HUES6 (cell line): ENCODE measurements around the gene ARIH2.
A peak's percentile ranks its signal among the peaks of the same experiment; 100 is the strongest.

Experiments used
- H3K27ac ChIP-seq: 2 replicates; pipeline ENCODE4 v1.7.0; 2013; ENCODE audit warnings: low read depth, mild to moderate bottlenecking, low read length, inconsistent platforms
- H3K27me3 ChIP-seq: 2 replicates; pipeline ENCODE4 v1.6.1; 2013; ENCODE audit warnings: low read length; ENCODE audit not compliant: control insufficient read depth, insufficient read depth
- H3K36me3 ChIP-seq: 2 replicates; pipeline ENCODE4 v1.6.1; 2013; ENCODE audit warnings: low read length; ENCODE audit not compliant: control insufficient read depth, insufficient read depth
- H3K4me1 ChIP-seq: 2 replicates; pipeline ENCODE4 v1.6.1; 2013; ENCODE audit warnings: low read length; ENCODE audit not compliant: control insufficient read depth, insufficient read depth
- H3K4me3 ChIP-seq: 2 replicates; pipeline ENCODE4 v1.5.1; 2013; ENCODE audit warnings: low read depth, low read length
- H3K9ac ChIP-seq: one replicate; pipeline ENCODE4 v1.6.1; 2013; ENCODE audit warnings: mild to moderate bottlenecking, low read length
- H3K9me3 ChIP-seq: 2 replicates; pipeline ENCODE4 v1.6.1; 2013; ENCODE audit warnings: low read depth, low read length; ENCODE audit not compliant: control insufficient read depth, insufficient read depth

ARIH2 gene

GRCh38 chr3:49013738-49014660 is 95.4 kb downstream of the ARIH2 start:
- no peaks in the 10 kb centered on the region for H3K27me3 ChIP-seq
- H3K9me3 ChIP-seq: no peaks in the 10 kb centered on the region
- no peak overlapping the region for H3K4me3 ChIP-seq
- H3K36me3 ChIP-seq: peaks cover 53% of the 10 kb centered on the region
- H3K4me1 ChIP-seq: 0 out of 2 replicates have a peak, but pooled peaks cover 5% of the 10 kb centered on the region
- no peak overlapping the region for H3K9ac ChIP-seq
- no peak overlapping the region for H3K27ac ChIP-seq

- Histone ChIP-seq H3K36me3 (peaks cover 53% of the 10 kb centered on the region), H3K27ac (no peak overlapping the region), H3K4me1 (peaks cover 8% of the 10 kb centered on the region; the same call in 1 of the 2 replicates), H3K27me3 (no peaks in the 10 kb centered on the region), H3K4me3 (no peak overlapping the region), H3K9ac (no peak overlapping the region), H3K9me3 (no peaks in the 10 kb centered on the region)
Measured at GRCh38 chr3:49015072-49015471, 96.4 kb downstream of the ARIH2 start.

GRCh38 chr3:49015765-49016164 is 97.1 kb downstream of the ARIH2 start:
- H3K9me3 ChIP-seq: no peaks in the 10 kb centered on the region
- H3K4me1 ChIP-seq: peaks cover 12% of the 10 kb centered on the region; the same call in 1 of the 2 replicates
- H3K9ac ChIP-seq: no peak overlapping the region
- no peaks in the 10 kb centered on the region for H3K27me3 ChIP-seq
- no peak overlapping the region for H3K27ac ChIP-seq
- H3K4me3 ChIP-seq: no peak overlapping the region
- peaks cover 53% of the 10 kb centered on the region for H3K36me3 ChIP-seq

GRCh38 chr3:49016414-49017228 is 98.0 kb downstream of the ARIH2 start:
- Histone ChIP-seq H3K4me3 (peak overlapping the region; percentile 80; the same call in 1 of the 2 replicates), H3K9ac (no peak overlapping the region), H3K36me3 (peaks cover 49% of the 10 kb centered on the region), H3K4me1 (peaks cover 12% of the 10 kb centered on the region; the same call in 1 of the 2 replicates), H3K27ac (no peak overlapping the region), H3K27me3 (no peaks in the 10 kb centered on the region), H3K9me3 (no peaks in the 10 kb centered on the region)

GRCh38 chr3:49017229-49017970 is 98.8 kb downstream of the ARIH2 start:
- peak overlapping the region; percentile 36; the same call in 1 of the 2 replicates for H3K27ac ChIP-seq
- H3K4me3 ChIP-seq: peak overlapping the region; percentile 80
- H3K36me3 ChIP-seq: peaks cover 41% of the 10 kb centered on the region
- H3K4me1 ChIP-seq: peaks cover 12% of the 10 kb centered on the region; the same call in 1 of the 2 replicates
- H3K9me3 ChIP-seq: no peaks in the 10 kb centered on the region
- H3K27me3 ChIP-seq: no peaks in the 10 kb centered on the region
- peak overlapping the region; percentile 71 for H3K9ac ChIP-seq

- Histone ChIP-seq H3K36me3 (peaks cover 39% of the 10 kb centered on the region), H3K9ac (peak within 1 kb of the TSS; percentile 71), H3K27ac (peak within 1 kb of the TSS; percentile 36; the same call in 1 of the 2 replicates)
Measured at GRCh38 chr3:49017971-49018706, 99.5 kb downstream of the ARIH2 start, which contains the start of gene DALRD3. Gene DALRD3, minus strand, starts transcription at chr3:49018580. Its CDS starts 16 bp downstream, at chr3:49018564.

GRCh38 chr3:49018707-49019006 is 100.0 kb downstream of the ARIH2 start:
- no peaks in the 10 kb centered on the region for H3K9me3 ChIP-seq
- peak overlapping the region; percentile 80 for H3K4me3 ChIP-seq
- peaks cover 17% of the 10 kb centered on the region for H3K4me1 ChIP-seq
- H3K36me3 ChIP-seq: peaks cover 39% of the 10 kb centered on the region
- no peak overlapping the region for H3K27ac ChIP-seq
- H3K27me3 ChIP-seq: no peaks in the 10 kb centered on the region
- peak overlapping the region; percentile 71 for H3K9ac ChIP-seq

More at GRCh38 chr3:49017971-49018706, 99.5 kb downstream of the ARIH2 start, which contains the start of gene DALRD3:
- no peaks in the 10 kb centered on the region for H3K9me3 ChIP-seq
- H3K4me1 ChIP-seq: peaks cover 17% of the 10 kb centered on the region
- no peaks in the 10 kb centered on the region for H3K27me3 ChIP-seq
- peak within 1 kb of the TSS; percentile 80 for H3K4me3 ChIP-seq

GRCh38 chr3:49019941-49020329 is 101.3 kb downstream of the ARIH2 start:
- Histone ChIP-seq H3K4me1 (peaks cover 17% of the 10 kb centered on the region), H3K27me3 (no peaks in the 10 kb centered on the region), H3K9ac (peak overlapping the region; percentile 92), H3K4me3 (peak overlapping the region; percentile 97), H3K36me3 (peaks cover 39% of the 10 kb centered on the region), H3K9me3 (no peaks in the 10 kb centered on the region), H3K27ac (no peak overlapping the region)

- Histone ChIP-seq H3K27me3 (no peaks in the 10 kb centered on the region), H3K4me1 (peaks cover 17% of the 10 kb centered on the region), H3K36me3 (peaks cover 39% of the 10 kb centered on the region), H3K9me3 (no peaks in the 10 kb centered on the region), H3K27ac (peak overlapping the region; percentile 82; the same call in 1 of the 2 replicates), H3K9ac (peak overlapping the region; percentile 92), H3K4me3 (peak overlapping the region; percentile 97)
Measured at GRCh38 chr3:49020330-49021212, 101.9 kb downstream of the ARIH2 start.
